ENCODE results near the gene TREH.
"Not testable (repeated sequence)": the region's sequence is repeated elsewhere in the genome, so short reads cannot be mapped to it uniquely, and the experiment has no call there.

- TF ChIP-seq EZH2 (IDR thresholded peaks at IDR 0.05; ENCODE audit: insufficient read depth, poor library complexity, severe bottlenecking); EZH2phosphoT487 (IDR thresholded peaks at IDR 0.05; ENCODE audit: insufficient read depth, low read depth): not testable (repeated sequence)
Measured at GRCh38 chr11:118720740-118721139, 41.3 kb upstream of the TREH start.

Data from GM23248 (cell line).